CD4-positive, alpha-beta memory T cell (primary cell): Measurements from ENCODE around the gene NCOA3. TPM values are rescaled to one million over a fixed set of nuclear protein-coding genes. Genes with fewer than 3 reads are reported as not detected.
A peak's percentile ranks its signal among the peaks of the same experiment; 100 is the strongest.

Source experiments
- CTCF ChIA-PET: fragments of 350-600 bp; sonication (Branson Sonifier 250); formaldehyde crosslinking; loops from one replicate; lab custom pipeline; 2021; ENCODE audit warnings: inconsistent platforms; ENCODE audit not compliant: partially characterized antibody; lab: Charles Lee
- POLR2A ChIA-PET: fragments of 350-600 bp; sonication (Branson Sonifier 250); formaldehyde crosslinking; loops from one replicate; lab custom pipeline; 2021; ENCODE audit not compliant: partially characterized antibody; lab: Charles Lee
- DNase-seq, 5 donors: peaks; one replicate each; pipeline versions ENCODE4 v3.0.0 to v3.0.0-alpha.2; 2020 to 2022; ENCODE audit warnings: mixed read lengths in 1 of 5
- H3K27ac ChIP-seq: one replicate; pipeline ENCODE4 v1.7.0; 2013; ENCODE audit warnings: low read depth, low read length
- H3K27me3 ChIP-seq: 2 replicates; pipeline ENCODE4 v1.7.0; 2013; ENCODE audit warnings: mild to moderate bottlenecking, low read length, moderate library complexity; ENCODE audit not compliant: insufficient read depth
- H3K36me3 ChIP-seq: 2 replicates; pipeline ENCODE4 v1.7.0; 2013; ENCODE audit warnings: mild to moderate bottlenecking, low read length, moderate library complexity; ENCODE audit not compliant: insufficient read depth
- H3K4me1 ChIP-seq: 2 replicates; pipeline ENCODE4 v1.7.0; 2013; ENCODE audit warnings: mild to moderate bottlenecking, low read length, moderate library complexity; ENCODE audit not compliant: insufficient read depth
- H3K4me3 ChIP-seq, 2 donors: one replicate each; pipeline ENCODE4 v1.7.0; 2013; ENCODE audit warnings: low read length in 2 of 2, mild to moderate bottlenecking in 1 of 2
- H3K9me3 ChIP-seq, 2 donors: one replicate each; pipeline ENCODE4 v1.7.0; 2013; ENCODE audit warnings: low read length in 2 of 2, control low read depth in 1 of 2; ENCODE audit not compliant: control insufficient read depth in 1 of 2
- H3K27ac Mint-ChIP-seq, 7 donors: one replicate each; pipeline ENCODE4 v1.8.0; 2020 to 2021; ENCODE audit warnings: mixed read lengths in 7 of 7, mild to moderate bottlenecking in 6 of 7, inconsistent platforms in 3 of 7, moderate library complexity in 3 of 7
- H3K27me3 Mint-ChIP-seq, 2 donors: one replicate each; pipeline ENCODE4 v1.8.0; 2020 to 2021; ENCODE audit warnings: mixed read lengths in 2 of 2
- H3K36me3 Mint-ChIP-seq, 2 donors: one replicate each; pipeline ENCODE4 v1.8.0; 2020 to 2021; ENCODE audit warnings: mixed read lengths in 2 of 2, inconsistent platforms in 1 of 2, mild to moderate bottlenecking in 1 of 2
- H3K4me1 Mint-ChIP-seq, 4 donors: one replicate each; pipeline ENCODE4 v1.8.0; 2020 to 2021; ENCODE audit warnings: mixed read lengths in 4 of 4, mild to moderate bottlenecking in 1 of 4
- H3K4me3 Mint-ChIP-seq, 8 donors: one replicate each; pipeline ENCODE4 v1.8.0; 2020 to 2021; ENCODE audit warnings: mixed read lengths in 8 of 8, mild to moderate bottlenecking in 7 of 8, moderate library complexity in 6 of 8, inconsistent platforms in 3 of 8
- H3K9me3 Mint-ChIP-seq, 8 donors: one replicate each; pipeline ENCODE4 v1.8.0; 2020 to 2021; ENCODE audit warnings: mixed read lengths in 8 of 8, mild to moderate bottlenecking in 5 of 8, inconsistent platforms in 3 of 8, moderate library complexity in 1 of 8
- intact Hi-C: fragments of 100-400 bp; cut with micrococcal nuclease; formaldehyde crosslinking; loops from one replicate; pipeline ENCODE4 v1.15.1; 2023
- polyA plus RNA-seq, 2 donors: library from polyadenylated mRNA; unstranded; fragments of 300-500 nt; fragmentation: Illumina TruSeq; gene quantifications; one replicate each; pipeline ENCODE4 v1.2.3, GENCODE V29; 2021
- total RNA-seq, 2 experiments: library from RNA; stranded (reverse); gene quantifications; one replicate each; pipeline ENCODE4 v1.2.3, GENCODE V29; 2021

NCOA3 gene
- total and polyA plus RNA-seq, 4 experiments from 2014 or later = 7.0 to 74.7 (median 46.2) TPM

DNA sequence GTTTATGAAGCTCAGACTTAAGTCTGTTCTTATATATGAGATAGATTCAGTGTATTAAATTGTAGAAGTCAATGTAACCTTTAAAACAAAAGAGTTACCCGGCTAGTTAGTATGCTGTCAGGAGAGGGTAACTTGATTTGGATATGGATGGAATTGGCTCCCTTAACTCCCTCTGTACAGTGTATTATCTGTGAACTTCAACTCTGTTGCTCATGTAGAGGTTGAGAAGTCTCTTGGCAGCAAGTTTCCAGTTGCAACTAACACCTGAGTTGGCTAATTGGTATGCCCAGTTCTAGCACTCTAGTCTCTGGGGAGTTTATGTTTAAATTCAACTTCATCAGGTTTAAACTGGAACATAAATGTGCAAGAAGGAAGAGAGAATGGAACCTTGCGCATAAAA, 111.0 kb downstream of the NCOA3 start:
- Mint-ChIP-seq H3K27ac (peak overlapping the region in 4 of 7 donors; percentile 38 to 97 (median 72)), H3K9me3 (no peaks in the 10 kb centered on the region), H3K27me3 (no peaks in the 10 kb centered on the region), H3K36me3 (peaks cover 4 to 11% of the 10 kb centered on the region in 2 donors), H3K4me1 (peaks cover 39 to 64% (median 51%) of the 10 kb centered on the region in 4 donors), H3K4me3 (peak overlapping the region in 1 of 8 donors; percentile 44)
- POLR2A ChIA-PET = no interaction called here
- H3K27me3 ChIP-seq = no peaks in the 10 kb centered on the region
- H3K9me3 ChIP-seq = no peaks in the 10 kb centered on the region
- peaks cover 42% of the 10 kb centered on the region for H3K4me1 ChIP-seq
- no peak overlapping the region for H3K27ac ChIP-seq
- no peaks in the 10 kb centered on the region for H3K36me3 ChIP-seq
- no peak overlapping the region for H3K4me3 ChIP-seq
- CTCF ChIA-PET = interaction anchor here (1.3 kb wide), 1 partner anchor 228 kb away, joined by 3 read pairs; no protein-coding TSS in a partner anchor
- DNase-seq = no peak
- intact Hi-C loops = loop anchor here (5.0 to 10.0 kb wide), 2 partner anchors 110 to 198 kb away; partner anchors contain the start of gene NCOA3

DNA sequence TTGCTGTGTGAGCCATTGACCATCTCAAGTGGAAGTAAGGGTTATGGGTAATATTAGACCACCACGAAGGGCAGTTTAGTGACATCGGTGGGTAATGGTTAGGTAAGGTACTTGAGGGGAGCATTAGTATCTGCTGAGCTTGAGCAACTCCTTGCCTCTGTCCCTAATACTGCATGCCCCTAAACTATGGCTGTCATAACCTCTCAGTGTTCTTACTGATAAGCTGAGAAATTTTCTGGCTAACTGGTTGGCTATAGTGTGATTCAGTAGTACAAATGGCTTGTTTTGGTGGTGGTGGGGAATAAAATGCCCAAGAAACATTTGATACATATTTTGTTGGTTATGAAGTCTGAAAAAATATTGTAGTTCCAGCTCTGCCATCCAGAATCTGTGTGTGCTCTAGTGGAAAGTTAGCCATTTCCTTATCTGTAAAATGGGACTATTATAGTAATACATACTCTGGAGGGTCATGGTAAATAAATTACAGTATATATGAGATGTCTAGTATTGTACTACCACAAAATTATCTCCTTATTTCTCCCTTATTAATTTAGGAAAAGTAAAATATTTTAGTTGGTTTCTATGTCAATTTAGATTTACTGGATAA, 113.1 kb downstream of the NCOA3 start:
- Mint-ChIP-seq H3K4me1 (peaks cover 30 to 50% (median 38%) of the 10 kb centered on the region in 4 donors), H3K27me3 (no peaks in the 10 kb centered on the region), H3K4me3 (no peak overlapping the region), H3K36me3 (peaks cover 4 to 11% of the 10 kb centered on the region in 2 donors), H3K27ac (peak overlapping the region in 6 of 7 donors; percentile 38 to 77 (median 56)), H3K9me3 (no peaks in the 10 kb centered on the region)
- Histone ChIP-seq H3K4me3 (no peak overlapping the region), H3K36me3 (no peaks in the 10 kb centered on the region), H3K27ac (no peak overlapping the region), H3K4me1 (peaks cover 27% of the 10 kb centered on the region), H3K27me3 (no peaks in the 10 kb centered on the region), H3K9me3 (no peaks in the 10 kb centered on the region)
- CTCF ChIA-PET = interaction anchor here (1.6 to 2.2 kb wide), 2 partner anchors 231 to 341 kb away, joined by 10 to 14 read pairs; no protein-coding TSS in a partner anchor
- no peak for DNase-seq
- POLR2A ChIA-PET = interaction anchor here (1.5 kb wide), 1 partner anchor 113 kb away, joined by 5 read pairs; the partner anchor contains the start of gene NCOA3
- intact Hi-C loops = loop anchor here (5.0 to 10.0 kb wide), 2 partner anchors 113 to 200 kb away; partner anchors contain the start of gene NCOA3

DNA sequence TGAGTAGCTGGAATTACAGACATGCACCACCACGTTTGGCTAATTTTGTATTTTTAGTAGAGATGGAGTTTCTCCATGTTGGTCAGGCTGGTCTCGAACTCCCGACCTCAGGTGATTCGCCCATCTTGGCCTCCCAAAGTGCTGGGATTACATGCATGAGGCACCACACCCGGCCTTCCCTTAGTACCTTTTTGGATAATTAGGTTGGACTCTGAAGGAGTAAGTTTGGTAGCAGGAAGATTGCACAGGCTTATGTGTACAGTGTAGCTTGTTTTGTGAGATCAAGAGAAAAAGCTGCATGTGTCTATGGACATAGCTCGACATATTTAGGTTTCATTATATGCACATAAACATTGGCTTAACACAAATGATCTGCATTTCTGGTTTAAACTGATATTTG, 116.8 kb downstream of the NCOA3 start:
- H3K36me3 ChIP-seq = peaks cover 10% of the 10 kb centered on the region
- Mint-ChIP-seq H3K4me1 (peaks cover 16 to 27% (median 19%) of the 10 kb centered on the region in 4 donors), H3K27me3 (no peaks in the 10 kb centered on the region), H3K36me3 (peaks cover 12 to 21% of the 10 kb centered on the region in 2 donors), H3K4me3 (no peak overlapping the region), H3K27ac (peak overlapping the region in 2 of 7 donors; percentile 68 to 74), H3K9me3 (no peaks in the 10 kb centered on the region)
- ChIA-PET POLR2A (no interaction called here), CTCF (interaction anchor here (1.8 to 5.6 kb wide), 4 partner anchors 9 to 345 kb away, joined by 4 to 84 read pairs (median 38); no protein-coding TSS in a partner anchor)
- no peak overlapping the region for H3K27ac ChIP-seq
- DNase-seq = no peak
- H3K4me3 ChIP-seq = no peak overlapping the region
- no peaks in the 10 kb centered on the region for H3K9me3 ChIP-seq
- H3K27me3 ChIP-seq = no peaks in the 10 kb centered on the region
- intact Hi-C loops = loop anchor here (10.0 kb wide), 1 partner anchor 204 kb away; no protein-coding TSS in a partner anchor
- peaks cover 6% of the 10 kb centered on the region for H3K4me1 ChIP-seq

DNA sequence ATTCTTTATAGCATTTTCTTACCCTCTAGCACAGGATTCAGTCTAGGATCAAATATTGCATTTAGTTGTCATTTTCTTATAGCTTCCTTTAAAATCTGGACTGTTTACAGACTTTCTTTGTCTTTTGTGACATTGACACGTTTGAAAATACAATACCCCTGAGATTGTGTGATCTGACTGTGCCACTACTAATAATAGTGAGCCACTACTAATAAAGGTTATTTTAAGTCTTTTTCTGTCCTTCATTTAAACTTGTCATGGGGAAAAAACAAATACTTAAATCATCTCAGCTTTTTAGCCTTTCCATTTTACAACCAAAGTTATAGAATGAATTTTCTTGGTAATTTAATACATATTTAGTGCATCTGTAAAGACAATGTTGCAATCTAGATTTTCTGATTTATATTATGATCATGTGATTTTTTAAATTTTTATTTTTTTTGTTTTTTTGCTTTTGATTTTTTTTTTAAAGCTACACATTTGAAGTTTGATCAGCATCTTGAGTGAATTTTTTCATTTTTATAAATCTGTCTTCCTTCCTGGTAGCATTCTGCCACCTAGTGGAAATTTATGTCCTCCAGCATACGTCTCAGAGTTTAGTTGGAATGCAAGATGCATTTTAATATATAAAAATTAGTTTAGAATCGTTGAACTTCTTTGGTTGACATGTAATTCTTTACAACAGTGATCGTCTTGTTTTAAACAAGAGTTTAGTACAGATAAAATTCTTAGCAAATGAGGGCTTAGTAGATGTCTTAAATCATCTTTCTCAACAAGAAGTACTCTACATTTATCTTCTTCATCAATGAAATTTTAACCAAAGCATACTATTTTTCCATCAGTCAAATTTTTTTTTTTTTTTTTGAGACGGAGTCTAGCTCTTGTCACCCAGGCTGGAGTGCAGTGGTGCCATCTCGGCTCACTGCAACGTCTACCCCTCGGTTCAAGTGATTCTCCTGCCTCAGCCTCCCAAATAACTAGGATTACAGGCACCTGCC, 119.4 kb downstream of the NCOA3 start:
- no peaks in the 10 kb centered on the region for H3K9me3 Mint-ChIP-seq
- no peaks in the 10 kb centered on the region for H3K27me3 Mint-ChIP-seq
- Histone ChIP-seq H3K4me1 (no peaks in the 10 kb centered on the region), H3K4me3 (no peak overlapping the region), H3K27ac (no peak overlapping the region), H3K27me3 (no peaks in the 10 kb centered on the region), H3K9me3 (no peaks in the 10 kb centered on the region), H3K36me3 (peaks cover 30% of the 10 kb centered on the region)
- H3K36me3 Mint-ChIP-seq = peaks cover 24 to 37% of the 10 kb centered on the region in 2 donors
- POLR2A ChIA-PET = interaction anchor here (1.6 to 1.8 kb wide), 2 partner anchors 119 to 237 kb away, joined by 5 to 7 read pairs; partner anchors contain the start of gene NCOA3
- intact Hi-C loops = loop anchor here (1.0 kb wide), 2 partner anchors 237 to 348 kb away; no protein-coding TSS in a partner anchor
- peak; percentile 39 to 54 (median 46) for DNase-seq
- peak overlapping the region in 2 of 7 donors; percentile 15 to 30 for H3K27ac Mint-ChIP-seq
- CTCF ChIA-PET = interaction anchor here (0.8 to 5.6 kb wide), 19 partner anchors 11 to 425 kb away, joined by 3 to 84 read pairs (median 5); no protein-coding TSS in a partner anchor
- H3K4me3 Mint-ChIP-seq = no peak overlapping the region
- peaks cover 8 to 20% (median 12%) of the 10 kb centered on the region in 4 donors for H3K4me1 Mint-ChIP-seq

DNA sequence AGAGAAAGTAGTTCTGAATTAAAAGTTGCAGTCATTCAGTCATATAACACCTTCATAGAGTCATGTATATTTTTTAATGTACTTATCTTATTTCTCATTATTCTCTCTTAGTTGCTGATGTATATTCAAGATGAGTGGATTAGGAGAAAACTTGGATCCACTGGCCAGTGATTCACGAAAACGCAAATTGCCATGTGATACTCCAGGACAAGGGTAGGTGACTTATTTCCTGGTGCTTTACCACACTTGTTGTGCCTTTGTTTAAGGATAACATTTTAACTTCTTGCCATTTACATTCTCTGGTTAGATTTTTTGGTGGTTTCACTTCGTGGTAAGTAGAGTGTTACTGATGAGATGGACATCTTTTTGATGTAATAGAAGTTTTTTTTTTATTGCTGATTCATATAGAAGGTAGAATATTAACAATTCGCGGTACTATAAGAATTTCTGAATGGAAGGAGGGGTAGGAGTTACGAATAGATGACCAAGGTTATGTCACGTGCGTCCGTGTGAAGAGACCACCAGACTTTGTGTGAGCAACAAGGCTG, 120.5 kb downstream of the NCOA3 start:
- peaks cover 32 to 42% of the 10 kb centered on the region in 2 donors for H3K36me3 Mint-ChIP-seq
- H3K36me3 ChIP-seq = peaks cover 38% of the 10 kb centered on the region
- peaks cover 1 to 16% (median 9%) of the 10 kb centered on the region in 4 donors for H3K4me1 Mint-ChIP-seq
- intact Hi-C loops = no loop called here
- ChIA-PET POLR2A (no interaction called here), CTCF (interaction anchor here (1.0 to 5.6 kb wide), 8 partner anchors 12 to 350 kb away, joined by 7 to 84 read pairs (median 18); no protein-coding TSS in a partner anchor)
- no peak for DNase-seq
- no peak overlapping the region for H3K27ac ChIP-seq
- no peaks in the 10 kb centered on the region for H3K4me1 ChIP-seq
- no peak overlapping the region for H3K4me3 ChIP-seq
- no peak overlapping the region for H3K4me3 Mint-ChIP-seq
- peak overlapping the region in 3 of 7 donors; percentile 62 to 84 (median 70) for H3K27ac Mint-ChIP-seq
- no peaks in the 10 kb centered on the region for H3K27me3 Mint-ChIP-seq
- no peaks in the 10 kb centered on the region for H3K9me3 ChIP-seq
- H3K27me3 ChIP-seq = no peaks in the 10 kb centered on the region
- no peaks in the 10 kb centered on the region for H3K9me3 Mint-ChIP-seq

DNA sequence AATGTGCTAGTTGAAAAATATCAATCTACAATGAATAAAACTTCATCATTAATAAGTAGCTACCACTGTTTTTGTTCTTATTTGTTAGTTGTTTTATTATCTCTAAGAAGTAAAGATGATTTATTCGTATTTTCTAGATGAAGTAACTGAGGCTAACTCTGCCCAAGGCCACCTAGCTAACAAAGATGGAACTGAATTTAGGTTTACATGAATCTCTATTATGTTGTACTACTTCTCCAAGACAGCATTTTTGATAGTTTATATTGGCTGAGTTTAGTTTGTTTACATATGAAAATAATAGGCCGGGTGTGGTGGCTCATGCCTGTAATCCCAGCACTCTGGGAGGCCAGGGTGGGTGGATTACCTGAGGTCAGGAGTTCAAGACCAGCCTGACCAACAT, 121.5 kb downstream of the NCOA3 start:
- Mint-ChIP-seq H3K27ac (peak overlapping the region in 1 of 7 donors; percentile 25), H3K36me3 (peaks cover 40 to 51% of the 10 kb centered on the region in 2 donors), H3K27me3 (no peaks in the 10 kb centered on the region), H3K4me3 (no peak overlapping the region), H3K9me3 (no peaks in the 10 kb centered on the region), H3K4me1 (peaks cover 0 to 15% (median 7%) of the 10 kb centered on the region in 4 donors)
- Histone ChIP-seq H3K27ac (no peak overlapping the region), H3K4me3 (no peak overlapping the region), H3K36me3 (peaks cover 47% of the 10 kb centered on the region), H3K27me3 (no peaks in the 10 kb centered on the region), H3K4me1 (no peaks in the 10 kb centered on the region), H3K9me3 (no peaks in the 10 kb centered on the region)
- ChIA-PET CTCF (interaction anchor here (0.9 to 3.0 kb wide), 5 partner anchors 13 to 351 kb away, joined by 3 to 26 read pairs (median 8); no protein-coding TSS in a partner anchor), POLR2A (no interaction called here)
- intact Hi-C loops = no loop called here
- no peak for DNase-seq
